ENCODE measurements around the gene MBP. TPM values are rescaled to one million over a fixed set of nuclear protein-coding genes. Genes with fewer than 3 reads are reported as not detected.

The MBP gene
- total RNA-seq, 4 donors from 2014 or later = 44.0 to 68.0 (median 60.2) TPM

- no peak for DNase-seq
- Histone ChIP-seq H3K27me3 (no peaks in the 10 kb centered on the region), H3K27ac (no peak overlapping the region), H3K9me3 (no peaks in the 10 kb centered on the region), H3K4me3 (replicated peaks in 1 of 3) (no peak overlapping the region), H3K36me3 (peaks cover 0 to 6% of the 10 kb centered on the region in 2 donors), H3K4me1 (peaks cover 34 to 46% of the 10 kb centered on the region in 2 donors)
- intact Hi-C loops (cut with DNase I) = no loop called here
- TF ChIP-seq, protein P1, sequence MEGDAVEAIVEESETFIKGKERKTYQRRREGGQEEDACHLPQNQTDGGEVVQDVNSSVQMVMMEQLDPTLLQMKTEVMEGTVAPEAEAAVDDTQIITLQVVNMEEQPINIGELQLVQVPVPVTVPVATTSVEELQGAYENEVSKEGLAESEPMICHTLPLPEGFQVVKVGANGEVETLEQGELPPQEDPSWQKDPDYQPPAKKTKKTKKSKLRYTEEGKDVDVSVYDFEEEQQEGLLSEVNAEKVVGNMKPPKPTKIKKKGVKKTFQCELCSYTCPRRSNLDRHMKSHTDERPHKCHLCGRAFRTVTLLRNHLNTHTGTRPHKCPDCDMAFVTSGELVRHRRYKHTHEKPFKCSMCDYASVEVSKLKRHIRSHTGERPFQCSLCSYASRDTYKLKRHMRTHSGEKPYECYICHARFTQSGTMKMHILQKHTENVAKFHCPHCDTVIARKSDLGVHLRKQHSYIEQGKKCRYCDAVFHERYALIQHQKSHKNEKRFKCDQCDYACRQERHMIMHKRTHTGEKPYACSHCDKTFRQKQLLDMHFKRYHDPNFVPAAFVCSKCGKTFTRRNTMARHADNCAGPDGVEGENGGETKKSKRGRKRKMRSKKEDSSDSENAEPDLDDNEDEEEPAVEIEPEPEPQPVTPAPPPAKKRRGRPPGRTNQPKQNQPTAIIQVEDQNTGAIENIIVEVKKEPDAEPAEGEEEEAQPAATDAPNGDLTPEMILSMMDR (IDR thresholded peaks at IDR 0.05) = no peak
- no peak for TF ChIP-seq POLR2A (IDR thresholded peaks at IDR 0.05)
- 89 to 95% methylated on average over 18 of the region's 18 CpGs for WGBS, 2 donors
Observed at GRCh38 chr18:76957384-76958355, 174.9 kb downstream of the MBP start.

DNA sequence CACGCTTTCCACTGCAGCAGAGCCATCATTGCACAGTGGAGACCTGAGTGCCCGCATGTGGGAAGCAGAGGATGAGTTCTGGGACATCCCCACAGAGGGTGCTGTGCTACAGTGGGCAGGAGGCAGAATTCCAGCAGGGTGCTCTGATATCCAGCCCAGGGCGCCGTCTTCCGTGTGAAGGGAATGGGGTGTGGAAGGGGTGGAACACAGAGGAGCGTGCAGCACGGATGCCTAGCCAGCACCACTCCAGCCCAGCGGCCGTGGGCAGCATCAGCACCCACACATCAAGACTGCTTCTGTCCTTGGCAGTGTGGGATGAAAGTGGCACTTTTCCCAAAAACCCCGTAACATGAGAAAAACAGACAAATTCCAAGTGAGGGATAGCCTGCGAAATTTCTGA is 175.9 kb downstream of the MBP start:
- 96 to 98% methylated on average over 10 to 11 of the region's 11 CpGs for WGBS, 2 donors
- intact Hi-C loops (cut with DNase I) = no loop called here
- TF ChIP-seq POLR2A (IDR thresholded peaks at IDR 0.05) = no peak
- TF ChIP-seq, protein P1 (IDR thresholded peaks at IDR 0.05) = no peak
- H3K27me3 ChIP-seq = no peaks in the 10 kb centered on the region
- H3K4me1 ChIP-seq = peaks cover 40 to 56% of the 10 kb centered on the region in 2 donors
- no peaks in the 10 kb centered on the region for H3K9me3 ChIP-seq
- peaks cover 0 to 6% of the 10 kb centered on the region in 2 donors for H3K36me3 ChIP-seq
- peak overlapping the region in 2 of 3 donors; percentile 77 to 89 for H3K27ac ChIP-seq
- no peak for DNase-seq
- no peak overlapping the region for H3K4me3 ChIP-seq (replicated peaks in 1 of 3)

GRCh38 chr18:76955524-76956170 is 176.9 kb downstream of the MBP start:
- WGBS, 2 donors = 46 to 53% methylated on average over 21 to 27 of the region's 28 CpGs
- Histone ChIP-seq H3K9me3 (no peaks in the 10 kb centered on the region), H3K4me1 (peaks cover 40 to 58% of the 10 kb centered on the region in 2 donors), H3K4me3 (replicated peaks in 1 of 3) (no peak overlapping the region), H3K36me3 (peaks cover 0 to 4% of the 10 kb centered on the region in 2 donors), H3K27me3 (no peaks in the 10 kb centered on the region), H3K27ac (peak overlapping the region in 2 of 3 donors; percentile 77 to 89)
- peak in 1 of 2 donors; percentile 21 for TF ChIP-seq POLR2A (IDR thresholded peaks at IDR 0.05)
- TF ChIP-seq, protein P1 (IDR thresholded peaks at IDR 0.05) = peak in 3 of 6 experiments; percentile 8 to 22 (median 14)
- intact Hi-C loops (cut with DNase I) = no loop called here
- peak; percentile 96 to 98 for DNase-seq

DNA sequence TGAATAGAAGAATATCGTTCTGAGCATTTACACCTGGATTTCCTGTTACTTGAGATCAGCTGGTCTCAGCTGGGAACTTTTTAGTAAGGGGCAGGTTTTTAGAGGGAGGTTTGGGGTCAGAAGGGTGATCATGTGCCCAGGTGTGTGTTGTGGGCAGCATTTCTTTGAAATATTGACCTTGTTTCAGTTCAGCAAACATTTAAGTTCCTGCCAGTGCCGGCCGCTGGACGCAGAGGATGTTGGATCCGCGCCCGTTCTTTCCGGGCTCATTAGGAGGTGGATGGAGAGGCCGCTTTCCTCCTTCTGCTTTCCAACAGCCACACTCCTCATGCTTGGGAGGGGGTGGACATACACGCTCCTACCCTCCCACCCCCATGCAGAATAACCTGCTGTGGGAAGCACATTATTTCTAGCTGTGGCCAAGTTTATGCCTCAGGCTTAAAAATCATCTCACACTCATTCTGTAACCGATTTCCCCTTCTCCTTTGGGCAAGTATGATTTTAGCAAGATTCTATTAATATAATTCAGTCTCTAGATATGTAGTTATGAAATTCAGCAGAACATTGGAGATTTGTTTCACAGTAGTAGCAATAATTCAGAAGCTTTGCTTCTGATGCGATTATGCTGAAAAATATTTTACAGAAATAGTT is 178.9 kb downstream of the MBP start:
- no peak overlapping the region for H3K4me3 ChIP-seq (replicated peaks in 1 of 3)

More for the DNA sequence above, 178.9 kb downstream of the MBP start:
- Histone ChIP-seq H3K36me3 (no peaks in the 10 kb centered on the region), H3K27me3 (no peaks in the 10 kb centered on the region), H3K4me1 (peaks cover 40 to 58% of the 10 kb centered on the region in 2 donors), H3K9me3 (no peaks in the 10 kb centered on the region), H3K27ac (peak overlapping the region; percentile 73 to 95 (median 89))
- DNase-seq = peak; percentile 97 to 98
- TF ChIP-seq, protein P1 (IDR thresholded peaks at IDR 0.05) = no peak
- no peak for TF ChIP-seq POLR2A (IDR thresholded peaks at IDR 0.05)
- 16 to 21% methylated on average over 12 of the region's 12 CpGs for WGBS, 2 donors
- intact Hi-C loops (cut with DNase I) = no loop called here

All from thyroid gland (tissue), 4 donors.